Femur (tissue), 1 donor: ENCODE data around the gene SQSTM1.

ENCODE experiments used
- DNase-seq: peaks from one replicate; pipeline ENCODE4 v3.0.0-alpha.2; 2017

The SQSTM1 gene

GRCh38 chr5:179874536-179875292 is 54.0 kb downstream of the SQSTM1 start:
- DNase-seq: peak; percentile 13

DNA sequence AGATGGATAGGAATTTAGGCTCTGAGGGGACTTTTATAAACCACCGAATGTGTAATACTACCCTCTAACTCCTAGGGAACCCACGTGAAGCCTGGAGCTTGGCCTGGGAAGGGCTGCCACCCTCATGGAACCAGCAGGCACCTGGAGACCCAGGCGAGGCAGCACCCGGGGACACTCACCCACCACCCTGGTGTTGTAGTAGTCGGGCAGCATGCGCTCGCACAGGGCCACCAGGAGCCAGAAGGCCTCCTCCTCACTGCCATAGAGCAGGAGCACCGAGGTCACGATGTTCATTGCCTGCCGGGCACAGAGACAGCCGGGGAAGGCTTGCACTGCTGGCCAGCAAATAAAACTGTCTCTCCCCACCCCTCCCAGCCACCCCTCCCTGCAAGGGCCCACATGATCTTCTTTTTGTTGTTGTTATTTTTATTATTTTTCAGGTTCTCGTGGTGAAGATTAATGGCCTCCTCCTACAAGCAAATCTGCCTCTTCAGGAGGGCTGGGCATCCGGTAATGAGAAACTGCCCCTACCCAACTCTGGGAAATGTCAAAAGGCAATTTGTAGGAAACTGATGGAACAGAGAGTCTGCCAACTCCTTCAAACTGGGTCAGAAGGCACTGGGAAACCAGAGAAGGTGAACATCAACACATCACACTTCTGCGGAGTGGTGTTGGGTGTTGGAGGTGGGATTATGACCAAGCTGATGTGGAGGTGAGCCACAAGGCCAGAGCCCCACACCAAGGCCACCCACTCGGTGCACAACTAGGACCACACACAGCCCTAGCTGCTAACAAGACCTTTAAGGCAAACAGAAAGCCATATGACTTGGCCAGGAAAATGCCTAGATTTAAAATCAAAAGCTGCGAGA is 55.3 kb downstream of the SQSTM1 start:
- no peak for DNase-seq

GRCh38 chr5:179876610-179876952 is 55.9 kb downstream of the SQSTM1 start:
- DNase-seq: no peak

GRCh38 chr5:179878222-179879002 is 57.7 kb downstream of the SQSTM1 start:
- peak; percentile 13 for DNase-seq

- peak; percentile 12 for DNase-seq
Observed at GRCh38 chr5:179879003-179879689, 58.4 kb downstream of the SQSTM1 start.

GRCh38 chr5:179879690-179880010 is 58.9 kb downstream of the SQSTM1 start:
- peak; percentile 16 for DNase-seq

DNA sequence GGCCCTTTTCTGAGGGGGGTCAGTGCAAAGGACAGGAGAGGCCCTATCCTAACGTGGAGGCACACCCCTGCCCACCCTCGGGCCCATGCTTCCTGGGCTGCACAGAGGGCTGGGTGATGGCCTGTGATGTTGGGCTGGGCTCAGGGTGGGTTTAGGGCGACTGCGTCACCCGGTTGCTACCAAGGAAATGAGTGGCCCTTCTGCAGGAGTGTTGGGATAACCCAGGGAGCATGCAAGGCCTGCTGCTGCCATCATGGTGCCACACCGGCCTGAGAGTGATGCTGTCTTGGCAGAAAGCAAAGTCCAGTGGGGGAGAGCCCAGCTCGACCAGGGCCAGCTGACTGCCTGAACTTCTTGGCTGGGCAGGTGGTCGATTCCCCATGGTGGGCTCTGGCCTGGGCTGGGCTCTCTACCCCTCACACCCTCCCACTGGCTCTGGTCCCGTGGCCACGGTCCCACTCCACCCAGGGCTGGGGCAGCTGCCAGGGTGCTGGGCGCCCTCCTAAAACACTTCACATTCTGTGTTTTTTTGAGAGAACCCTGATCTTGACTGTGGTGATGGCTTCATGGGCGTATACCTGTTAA is 59.5 kb downstream of the SQSTM1 start:
- DNase-seq: no peak

- DNase-seq: peak; percentile 13
Observed at GRCh38 chr5:179880848-179881590, 60.3 kb downstream of the SQSTM1 start.

- no peak for DNase-seq
Observed at GRCh38 chr5:179882338-179882737, 61.6 kb downstream of the SQSTM1 start.

DNA sequence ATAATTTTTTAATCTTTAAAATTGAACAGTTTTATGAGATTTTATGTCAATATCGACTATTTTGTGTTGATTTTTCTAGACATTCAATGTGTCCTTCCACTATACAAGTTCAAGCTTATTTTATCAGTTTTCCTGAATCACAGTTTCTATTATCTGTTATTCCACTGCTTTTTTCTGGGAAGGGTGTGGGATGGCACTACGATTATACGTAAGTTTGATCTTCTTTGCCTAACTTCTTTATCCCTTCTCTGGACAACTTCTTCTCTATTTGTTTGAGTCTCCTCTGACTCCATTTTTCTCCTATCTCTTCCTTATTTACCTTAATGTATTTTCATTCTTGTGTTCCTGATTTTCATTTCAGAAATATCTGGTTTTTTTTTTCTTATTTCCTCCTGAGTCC is 62.5 kb downstream of the SQSTM1 start:
- DNase-seq: no peak

GRCh38 chr5:179885491-179886090 is 64.9 kb downstream of the SQSTM1 start:
- DNase-seq: no peak

DNA sequence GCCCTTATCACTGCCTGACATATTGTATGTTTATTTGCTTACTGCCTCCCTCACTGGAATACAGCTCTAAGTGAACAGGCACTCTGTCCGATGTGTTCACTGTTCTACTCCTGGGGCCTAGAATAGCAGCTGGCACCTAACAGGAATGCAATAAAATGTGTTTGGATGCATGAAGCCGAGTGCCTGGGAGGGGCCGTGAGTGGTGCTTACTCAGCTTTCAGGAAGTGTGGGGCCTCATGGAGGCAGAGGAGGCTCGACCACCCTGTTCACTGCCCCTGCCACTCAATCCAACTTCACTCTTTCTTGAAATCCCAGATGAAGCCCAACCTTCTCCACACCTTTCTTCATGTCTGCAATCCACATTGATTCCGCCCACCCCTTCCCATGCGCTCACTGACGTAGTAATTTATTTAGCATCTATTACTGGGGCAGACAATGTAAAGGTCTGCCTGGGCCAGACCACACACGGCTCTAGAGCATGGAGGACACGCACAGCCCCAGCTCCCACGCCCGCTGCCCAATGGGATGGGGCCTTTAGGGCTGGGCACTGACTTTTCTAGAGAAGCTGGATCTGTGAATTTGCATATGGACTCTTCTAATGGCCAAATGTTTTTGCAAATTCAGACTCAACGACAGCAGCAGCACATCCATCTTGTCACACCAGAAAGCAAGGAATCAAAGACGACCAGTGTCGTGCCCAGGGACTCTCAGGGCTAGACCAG is 65.6 kb downstream of the SQSTM1 start:
- DNase-seq: no peak

- no peak for DNase-seq
Observed at GRCh38 chr5:179887095-179887494, 66.4 kb downstream of the SQSTM1 start.
